NB4 (cell line): ENCODE results near the gene POLR2F.

Source experiments
- DNase-seq: peaks from one replicate; pipeline ENCODE4 v3.0.0; 2010; ENCODE audit warnings: low read depth
- H3K4me3 ChIP-seq: one replicate; pipeline ENCODE4 v1.5.1; 2011; ENCODE audit warnings: mild to moderate bottlenecking, low read depth, low read length, moderate library complexity
- MYC ChIP-seq: IDR thresholded peaks from 2 replicates; pipeline ENCODE4 v1.6.1; 2011; ENCODE audit warnings: low read depth, low read length
- POLR2A ChIP-seq: IDR thresholded peaks from 2 replicates; pipeline ENCODE4 v1.6.1; 2011; ENCODE audit warnings: mild to moderate bottlenecking; ENCODE audit not compliant: insufficient read length; ENCODE audit errors: extremely low read depth
- TF ChIP-seq, protein P1 (sequence below): IDR thresholded peaks from 2 replicates; pipeline ENCODE4 v1.6.1; 2011; ENCODE audit warnings: low read depth, low read length
- TF ChIP-seq, protein P2 (sequence below): IDR thresholded peaks from one replicate; pipeline ENCODE4 v1.5.1; 2012; ENCODE audit warnings: low read depth, low read length

Gene POLR2F

DNA sequence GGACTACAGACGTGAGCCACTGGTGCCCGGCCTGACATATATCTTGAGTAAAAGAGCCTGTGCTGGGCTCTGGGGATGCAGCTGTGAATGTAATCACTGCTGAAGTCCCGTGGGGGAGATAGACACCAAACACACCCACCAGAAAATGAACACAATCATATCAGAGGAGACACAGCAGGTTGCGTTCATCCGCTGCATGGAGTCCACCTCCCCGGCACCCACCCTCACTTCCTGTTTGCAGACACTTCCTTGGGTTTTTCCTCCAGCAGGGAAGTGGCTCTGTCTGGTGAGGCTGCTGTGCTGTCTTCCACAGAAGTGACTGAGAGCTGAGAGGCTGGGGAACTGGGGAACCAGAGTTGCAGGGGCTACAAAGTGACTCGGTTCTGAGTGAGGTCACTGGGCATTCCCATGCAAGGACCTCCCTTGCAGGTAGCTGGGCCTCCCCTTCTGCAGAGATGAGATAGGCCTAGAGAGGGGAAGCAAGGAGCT, 40.2 kb upstream of the POLR2F start:
- no peak overlapping the region for H3K4me3 ChIP-seq
- no peak for DNase-seq
- TF ChIP-seq MYC (no peak), POLR2A (no peak)
- TF ChIP-seq, protein P1, sequence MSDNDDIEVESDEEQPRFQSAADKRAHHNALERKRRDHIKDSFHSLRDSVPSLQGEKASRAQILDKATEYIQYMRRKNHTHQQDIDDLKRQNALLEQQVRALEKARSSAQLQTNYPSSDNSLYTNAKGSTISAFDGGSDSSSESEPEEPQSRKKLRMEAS, result no peak
- TF ChIP-seq, protein P2, sequence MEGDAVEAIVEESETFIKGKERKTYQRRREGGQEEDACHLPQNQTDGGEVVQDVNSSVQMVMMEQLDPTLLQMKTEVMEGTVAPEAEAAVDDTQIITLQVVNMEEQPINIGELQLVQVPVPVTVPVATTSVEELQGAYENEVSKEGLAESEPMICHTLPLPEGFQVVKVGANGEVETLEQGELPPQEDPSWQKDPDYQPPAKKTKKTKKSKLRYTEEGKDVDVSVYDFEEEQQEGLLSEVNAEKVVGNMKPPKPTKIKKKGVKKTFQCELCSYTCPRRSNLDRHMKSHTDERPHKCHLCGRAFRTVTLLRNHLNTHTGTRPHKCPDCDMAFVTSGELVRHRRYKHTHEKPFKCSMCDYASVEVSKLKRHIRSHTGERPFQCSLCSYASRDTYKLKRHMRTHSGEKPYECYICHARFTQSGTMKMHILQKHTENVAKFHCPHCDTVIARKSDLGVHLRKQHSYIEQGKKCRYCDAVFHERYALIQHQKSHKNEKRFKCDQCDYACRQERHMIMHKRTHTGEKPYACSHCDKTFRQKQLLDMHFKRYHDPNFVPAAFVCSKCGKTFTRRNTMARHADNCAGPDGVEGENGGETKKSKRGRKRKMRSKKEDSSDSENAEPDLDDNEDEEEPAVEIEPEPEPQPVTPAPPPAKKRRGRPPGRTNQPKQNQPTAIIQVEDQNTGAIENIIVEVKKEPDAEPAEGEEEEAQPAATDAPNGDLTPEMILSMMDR, result no peak

DNA sequence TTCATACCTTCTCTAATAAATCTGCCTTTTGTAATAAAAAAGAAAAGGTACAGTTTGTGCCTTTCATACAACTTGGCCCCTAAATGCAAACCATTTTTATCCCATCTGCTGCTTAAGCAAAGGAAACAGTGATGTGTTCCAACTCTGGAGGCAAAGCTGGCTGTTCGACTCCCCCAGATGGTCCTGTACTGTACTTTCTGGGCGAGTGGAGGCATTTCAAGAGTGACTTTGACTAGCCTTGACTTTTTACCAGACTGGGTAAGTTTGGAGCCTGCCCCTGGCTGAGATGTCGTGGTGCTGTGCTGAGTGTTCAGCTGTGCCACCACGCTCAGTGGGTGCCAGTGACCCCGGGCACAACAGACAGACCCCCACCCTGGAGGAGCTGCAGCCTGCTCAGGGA, 37.2 kb upstream of the POLR2F start:
- H3K4me3 ChIP-seq, result no peak overlapping the region
- DNase-seq, result no peak
- TF ChIP-seq MYC (no peak), POLR2A (no peak)
- TF ChIP-seq, protein P1, result no peak
- TF ChIP-seq, protein P2, result no peak

DNA sequence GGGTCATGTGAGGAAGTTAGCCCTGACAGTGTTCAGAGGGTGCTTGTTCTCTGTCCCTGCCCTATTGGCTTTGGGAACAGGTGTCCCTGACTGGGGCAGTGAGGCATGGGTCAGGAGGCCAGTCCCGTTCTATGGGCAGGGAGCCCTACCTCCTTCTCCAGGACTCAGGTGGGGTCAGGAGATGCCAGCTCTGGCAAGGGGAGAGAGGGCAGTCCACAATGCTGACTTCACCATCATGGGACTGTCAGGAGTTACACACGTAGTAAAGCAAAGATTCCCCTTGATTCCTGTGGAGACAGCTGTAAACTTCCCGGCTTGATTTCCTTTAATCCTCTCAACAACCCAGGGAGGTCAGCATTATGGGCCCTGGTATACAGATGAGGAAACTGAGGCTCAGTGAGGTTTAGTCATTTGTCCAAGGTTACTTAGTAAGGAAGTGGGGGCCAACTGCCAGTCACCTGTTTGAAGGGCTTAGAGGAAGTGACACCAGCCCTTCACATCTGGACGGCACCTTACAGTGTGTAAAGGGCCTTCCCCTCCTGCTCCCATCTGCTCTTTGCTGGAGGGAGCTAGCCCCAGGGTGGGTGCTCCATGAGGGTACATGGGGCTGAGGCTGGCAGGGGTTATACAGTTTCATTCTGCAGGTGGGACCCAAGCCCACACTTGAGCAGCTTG, 35.5 kb upstream of the POLR2F start:
- DNase-seq, result no peak
- H3K4me3 ChIP-seq, result no peak overlapping the region
- TF ChIP-seq, protein P1, result no peak
- no peak for TF ChIP-seq MYC
- TF ChIP-seq POLR2A, result no peak
- TF ChIP-seq, protein P2, result no peak

DNA sequence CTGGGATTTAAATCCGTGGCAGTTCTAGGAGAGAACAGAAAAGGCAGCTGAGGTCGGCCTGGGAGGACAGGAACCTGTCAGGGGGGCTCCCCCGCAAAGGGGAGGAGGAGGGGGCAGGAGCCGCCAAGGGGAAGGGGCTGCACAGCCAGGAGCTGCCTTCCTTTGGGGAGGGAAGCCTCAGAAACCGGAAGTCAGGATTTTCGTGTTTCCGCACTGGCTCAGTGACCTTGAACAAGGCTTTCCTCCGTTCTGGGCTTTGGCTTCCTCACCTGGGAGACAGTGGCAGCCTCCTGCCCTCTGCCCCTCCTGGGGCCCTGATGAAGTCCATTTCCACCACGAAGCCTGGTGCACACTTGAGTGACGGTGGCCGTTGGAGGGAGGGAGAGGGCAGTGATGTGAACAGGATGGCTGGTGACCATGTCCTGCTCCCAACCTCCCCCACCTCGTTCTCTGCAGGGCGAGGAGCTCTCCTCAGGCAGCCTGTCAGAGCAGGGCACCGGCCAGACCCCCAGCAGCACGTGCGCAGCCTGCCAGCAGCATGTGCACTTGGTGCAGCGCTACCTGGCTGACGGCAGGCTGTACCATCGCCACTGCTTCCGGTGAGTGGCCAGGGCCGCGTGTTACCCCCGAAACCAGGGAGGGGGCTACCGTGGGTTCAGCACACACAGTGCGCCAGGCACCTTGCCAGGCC, 34.8 kb upstream of the POLR2F start:
- no peak overlapping the region for H3K4me3 ChIP-seq
- no peak for TF ChIP-seq MYC
- TF ChIP-seq, protein P1, result no peak
- TF ChIP-seq, protein P2, result no peak
- TF ChIP-seq POLR2A, result no peak
- no peak for DNase-seq

DNA sequence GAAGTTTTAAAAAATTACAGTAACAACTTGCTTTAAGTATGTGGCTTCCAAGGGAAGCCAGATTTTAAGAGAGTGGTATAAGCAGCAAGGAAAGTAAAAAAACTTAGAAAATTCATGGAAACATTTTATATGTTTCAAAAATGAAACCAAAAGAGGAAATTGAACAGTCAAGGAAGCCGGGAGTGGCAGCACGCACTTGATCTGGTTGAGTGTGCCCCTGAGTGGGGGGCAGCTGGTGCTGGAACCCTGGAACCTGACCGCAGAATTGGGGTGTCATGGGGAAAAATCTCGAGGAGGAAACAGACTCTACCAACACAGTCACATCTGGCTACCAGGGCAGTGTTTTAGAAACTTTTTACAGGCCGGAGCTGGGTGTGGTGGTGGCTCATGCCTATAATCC, 33.4 kb upstream of the POLR2F start:
- no peak for DNase-seq
- no peak overlapping the region for H3K4me3 ChIP-seq
- TF ChIP-seq, protein P2, result no peak
- TF ChIP-seq MYC (no peak), POLR2A (no peak)
- TF ChIP-seq, protein P1, result no peak
